GM18507 (cell line): ENCODE measurements around the gene CYP27A1.

ENCODE experiments used
- DNase-seq: peaks from one replicate; pipeline ENCODE4 v3.0.0; 2011; ENCODE audit warnings: low read depth; ENCODE audit not compliant: insufficient read length; ENCODE audit errors: extremely low spot score
- FAIRE-seq: peaks from 2 replicates; lab custom pipeline; 2011; peaks lifted over from hg19 to GRCh38; lab: Jason Lieb, UNC

CYP27A1 gene

GRCh38 chr2:218806346-218806978 is 24.5 kb downstream of the CYP27A1 start:
- DNase-seq (no peak), FAIRE-seq (peak; percentile 77)

GRCh38 chr2:218807626-218808025 is 25.7 kb downstream of the CYP27A1 start:
- FAIRE-seq (no peak), DNase-seq (no peak)

- FAIRE-seq (no peak), DNase-seq (no peak)
These were observed 27.6 kb downstream of the CYP27A1 start for GRCh38 chr2:218809515-218809914.

DNA sequence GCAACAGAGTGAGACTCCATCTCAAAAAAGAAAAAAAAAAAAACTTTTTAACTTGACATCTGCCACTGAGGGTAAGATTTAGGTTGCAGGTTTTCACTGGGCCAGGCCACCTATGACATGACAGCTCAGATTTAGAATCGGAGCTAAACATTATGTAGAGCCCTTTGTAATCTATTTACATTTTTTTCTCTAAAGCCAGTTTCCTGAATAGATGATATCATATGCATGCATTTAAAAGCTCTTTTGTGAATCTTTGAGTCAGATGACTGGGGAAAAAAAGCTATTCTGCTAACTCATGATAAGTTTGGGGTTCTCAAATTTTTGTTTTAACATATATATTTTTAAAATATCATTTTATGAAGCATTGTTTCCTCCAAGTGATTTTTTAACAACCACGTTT is 28.3 kb downstream of the CYP27A1 start:
- no peak for FAIRE-seq
- DNase-seq, result no peak

- DNase-seq (no peak), FAIRE-seq (no peak)
These were observed 29.4 kb downstream of the CYP27A1 start for GRCh38 chr2:218811382-218811781.

DNA sequence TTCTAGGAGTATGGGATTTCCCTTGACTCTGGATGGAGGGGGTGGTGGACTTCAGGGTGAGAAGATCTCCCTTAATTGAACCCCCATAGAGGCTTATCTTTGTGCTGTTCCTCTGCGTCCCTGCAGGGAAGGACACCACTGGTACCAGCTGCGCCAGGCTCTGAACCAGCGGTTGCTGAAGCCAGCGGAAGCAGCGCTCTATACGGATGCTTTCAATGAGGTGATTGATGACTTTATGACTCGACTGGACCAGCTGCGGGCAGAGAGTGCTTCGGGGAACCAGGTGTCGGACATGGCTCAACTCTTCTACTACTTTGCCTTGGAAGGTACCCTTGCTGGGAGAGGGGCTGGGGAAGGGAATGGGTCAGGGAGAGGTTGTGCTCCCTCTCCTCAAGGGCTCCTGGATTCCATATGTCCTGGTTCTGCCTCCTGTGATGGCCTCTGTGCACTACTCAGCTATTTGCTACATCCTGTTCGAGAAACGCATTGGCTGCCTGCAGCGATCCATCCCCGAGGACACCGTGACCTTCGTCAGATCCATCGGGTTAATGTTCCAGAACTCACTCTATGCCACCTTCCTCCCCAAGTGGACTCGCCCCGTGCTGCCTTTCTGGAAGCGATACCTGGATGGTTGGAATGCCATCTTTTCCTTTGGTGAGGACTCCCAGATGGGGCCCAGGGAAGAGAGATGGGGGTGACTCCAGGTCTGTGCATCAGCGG is 30.3 kb downstream of the CYP27A1 start:
- FAIRE-seq (no peak), DNase-seq (no peak)

DNA sequence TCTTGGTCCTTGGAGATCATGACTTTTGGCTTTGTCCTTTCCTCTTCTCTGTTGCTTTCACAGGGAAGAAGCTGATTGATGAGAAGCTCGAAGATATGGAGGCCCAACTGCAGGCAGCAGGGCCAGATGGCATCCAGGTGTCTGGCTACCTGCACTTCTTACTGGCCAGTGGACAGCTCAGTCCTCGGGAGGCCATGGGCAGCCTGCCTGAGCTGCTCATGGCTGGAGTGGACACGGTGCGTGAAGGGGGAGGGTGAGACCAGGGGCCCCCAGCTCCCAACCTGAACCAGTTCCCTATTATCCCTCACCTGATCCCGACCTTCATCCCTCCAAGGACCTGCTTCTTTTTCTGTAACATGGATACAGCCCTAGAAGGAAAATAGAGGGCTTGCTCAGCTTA is 30.9 kb downstream of the CYP27A1 start:
- no peak for FAIRE-seq
- no peak for DNase-seq

GRCh38 chr2:218813771-218814460 is 32.0 kb downstream of the CYP27A1 start:
- FAIRE-seq (no peak), DNase-seq (no peak)

- DNase-seq (no peak), FAIRE-seq (no peak)
These were observed 32.7 kb downstream of the CYP27A1 start for GRCh38 chr2:218814540-218815243.

DNA sequence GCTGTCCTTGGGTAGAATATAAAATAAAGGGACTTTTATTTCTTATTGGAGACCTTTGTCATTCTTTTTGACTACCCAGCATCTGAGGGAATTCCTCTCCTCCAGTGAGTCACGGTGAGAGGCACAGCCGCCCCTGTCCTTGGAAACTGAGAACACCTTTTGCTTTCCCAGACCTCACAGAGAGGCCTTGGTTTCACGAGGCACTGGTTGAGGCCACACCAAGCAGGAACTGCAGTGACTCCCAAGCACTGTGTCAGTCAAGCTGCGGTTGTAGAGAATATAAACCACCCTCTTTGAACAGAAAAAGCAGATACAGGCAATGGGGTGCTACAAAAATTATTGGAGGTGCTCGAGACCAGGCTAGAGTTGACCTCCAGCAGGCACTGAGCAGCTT is 33.3 kb downstream of the CYP27A1 start:
- no peak for DNase-seq
- no peak for FAIRE-seq

DNA sequence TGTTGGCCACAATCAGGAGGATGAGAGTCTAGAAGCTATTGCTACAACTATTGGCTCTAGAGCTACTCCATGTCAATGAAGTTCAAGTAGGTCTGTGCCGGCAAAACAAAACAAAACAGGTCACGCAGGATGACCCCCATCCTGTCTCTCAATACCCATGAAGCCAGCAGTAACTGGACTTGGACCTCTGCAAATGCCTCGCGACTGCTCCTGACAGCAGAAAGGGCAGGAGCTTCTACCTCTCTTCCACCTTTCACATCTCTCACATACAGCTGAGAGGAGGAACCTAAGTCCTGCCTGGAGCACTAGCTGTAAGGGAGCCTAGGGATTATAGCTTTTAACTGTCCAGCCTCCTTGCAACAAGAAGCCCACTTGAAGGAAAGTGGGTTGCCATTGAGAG is 33.7 kb downstream of the CYP27A1 start:
- FAIRE-seq (no peak), DNase-seq (no peak)

DNA sequence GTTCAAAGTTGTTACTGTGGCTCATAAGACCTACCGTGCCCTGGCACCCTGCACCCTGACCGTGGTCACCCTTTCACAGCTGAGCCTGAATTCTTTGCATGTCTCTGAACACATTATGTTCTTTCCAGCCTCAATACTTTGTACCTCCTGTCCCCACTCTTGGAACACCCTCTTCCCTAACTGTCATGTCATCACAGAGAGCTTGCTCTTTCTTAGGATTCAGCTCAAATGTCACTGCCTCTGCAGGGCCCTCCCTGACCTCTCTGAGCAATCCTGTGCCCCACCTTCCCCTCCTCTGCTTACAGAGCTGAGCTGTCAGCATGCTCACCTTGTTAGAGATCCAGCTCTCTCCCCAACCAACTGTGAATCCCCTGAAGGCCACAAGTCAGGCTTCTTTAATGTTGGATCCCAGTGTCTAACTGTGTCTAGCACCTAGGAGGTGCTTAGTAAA is 34.6 kb downstream of the CYP27A1 start:
- no peak for DNase-seq
- no peak for FAIRE-seq

DNA sequence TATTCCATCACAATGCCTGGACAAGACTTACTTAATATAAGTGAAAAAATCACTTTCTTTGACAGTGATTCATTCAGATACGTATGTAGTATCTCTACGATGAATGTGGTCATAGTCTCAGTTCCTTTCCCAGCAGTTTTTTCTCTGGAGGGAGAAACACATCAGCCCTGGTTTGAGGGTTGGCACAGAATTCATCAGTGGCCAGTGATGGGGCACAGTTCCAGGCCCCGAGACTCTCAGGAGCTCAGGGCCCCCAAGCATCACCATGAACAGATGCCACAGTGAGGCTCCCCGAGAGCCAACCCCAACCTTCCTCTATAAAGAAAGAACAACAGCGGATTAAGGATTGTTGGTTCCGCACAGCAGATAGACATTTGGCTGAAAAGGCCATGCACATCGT is 37.1 kb downstream of the CYP27A1 start:
- FAIRE-seq, result no peak
- DNase-seq, result no peak

DNA sequence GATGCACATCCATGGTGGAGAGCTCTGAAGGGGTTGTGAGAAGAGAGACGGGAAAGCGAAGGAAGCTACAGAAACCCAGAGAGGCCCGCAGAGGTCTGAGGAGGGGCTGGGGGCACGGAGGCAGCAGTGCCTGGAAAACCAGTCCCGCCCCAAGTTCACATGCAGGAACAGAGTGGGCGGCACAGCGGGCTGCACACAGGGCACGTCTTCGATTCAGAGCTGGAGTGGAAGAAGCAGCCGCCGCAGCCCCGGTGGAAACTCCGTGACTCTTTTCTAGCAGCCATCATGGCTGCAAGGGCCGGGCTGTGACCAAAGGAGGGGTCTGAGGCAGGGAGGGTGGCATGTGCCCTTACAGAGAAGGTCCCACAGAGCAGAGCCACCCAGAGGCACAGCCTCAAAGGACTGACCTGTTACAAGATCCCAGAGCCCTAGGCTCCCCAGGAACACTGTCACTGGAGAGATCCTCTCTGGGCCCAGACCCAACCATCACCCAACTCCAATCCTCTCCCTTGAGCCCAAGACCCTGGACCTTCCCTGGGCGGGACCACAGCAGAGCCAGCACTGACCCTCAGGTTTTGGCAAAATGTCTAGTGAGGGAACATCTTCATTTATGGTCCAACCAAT is 38.9 kb downstream of the CYP27A1 start:
- FAIRE-seq (no peak), DNase-seq (no peak)

GRCh38 chr2:218821605-218822211 is 39.8 kb downstream of the CYP27A1 start:
- no peak for DNase-seq
- no peak for FAIRE-seq

DNA sequence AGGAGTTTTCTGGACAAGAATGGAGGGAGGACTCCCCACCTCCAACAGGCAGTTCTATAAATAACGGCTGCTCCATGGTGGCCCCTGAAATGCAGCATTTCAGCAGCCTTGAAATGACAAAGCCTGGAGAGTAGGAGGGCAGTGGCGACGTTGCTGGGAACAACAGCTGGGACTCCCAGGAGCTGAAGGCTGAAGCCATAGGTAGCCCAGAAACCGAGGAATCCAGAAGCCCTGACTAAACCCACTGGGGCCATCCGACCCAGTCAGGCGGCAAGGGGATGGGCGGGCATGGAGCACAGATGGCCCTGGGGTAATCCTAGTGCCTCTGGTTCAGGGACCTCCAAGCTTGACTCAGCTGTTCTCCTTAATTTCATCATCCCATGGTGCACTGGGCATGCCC is 40.7 kb downstream of the CYP27A1 start:
- no peak for DNase-seq
- FAIRE-seq, result no peak

DNA sequence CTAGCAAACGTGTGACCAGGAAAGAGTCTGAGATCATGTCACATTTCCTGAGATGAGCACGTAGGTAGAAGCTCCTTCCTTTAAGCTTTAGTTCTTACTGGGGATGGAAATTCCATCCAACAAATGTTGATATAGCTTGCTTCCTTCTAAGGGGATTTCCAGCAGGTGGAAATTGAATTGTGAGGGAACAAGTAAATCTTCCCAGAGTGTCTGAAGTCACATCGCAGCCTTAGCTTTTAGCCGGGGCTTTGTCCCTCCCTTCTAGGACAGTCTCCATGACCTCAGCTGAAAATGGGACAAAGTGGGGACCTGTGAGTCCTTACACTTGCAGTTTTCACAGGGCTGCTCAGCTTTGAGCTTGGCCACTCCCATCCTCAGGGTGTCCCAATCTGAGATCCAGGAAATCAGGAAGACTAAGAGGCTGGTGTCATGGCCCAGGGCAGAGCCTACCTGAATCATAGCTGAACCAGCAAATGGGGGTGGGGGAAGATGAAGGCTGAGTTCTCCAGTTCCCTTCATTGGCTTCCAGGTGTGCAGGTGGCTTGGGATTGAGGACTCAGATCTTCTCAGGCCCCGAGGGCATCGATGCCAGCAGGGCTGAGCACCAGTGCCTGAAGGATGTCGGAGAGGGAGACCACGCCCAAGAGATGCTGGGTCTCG is 41.4 kb downstream of the CYP27A1 start:
- no peak for FAIRE-seq
- DNase-seq, result no peak

GRCh38 chr2:218824004-218824403 is 42.1 kb downstream of the CYP27A1 start:
- no peak for FAIRE-seq
- no peak for DNase-seq

- DNase-seq (no peak), FAIRE-seq (no peak)
These were observed 44.8 kb downstream of the CYP27A1 start for GRCh38 chr2:218826791-218827190.
